K562 (cell line): Measurements from ENCODE around the gene TM9SF4. TPM values are rescaled to one million over a fixed set of nuclear protein-coding genes. Genes with fewer than 3 reads are reported as not detected.

Experiments used
- ATAC-seq: fragments of 200-7000 bp; cut with Tn5 transposase; 3 replicates; pipeline ENCODE4 v1.9.1; 2020; ENCODE audit warnings: moderate library complexity
- BruUV-seq: library from RNA; stranded (reverse); fragments of 400-500 nt; replicated peaks from 2 replicates; lab custom pipeline; 2021; lab: Mats Ljungman, UMichigan
- CTCF ChIA-PET: fragments of 300-600 bp; formaldehyde crosslinking; extraction: SDS; loops from one replicate; lab custom pipeline; 2021; ENCODE audit warnings: low intra/inter-chr PET ratio; lab: Yijun Ruan, JAX
- POLR2A ChIA-PET: fragments of 300-600, 350-650 bp; sonication (Branson Sonifier 250); formaldehyde crosslinking; extraction: SDS; loops from one replicate; lab custom pipeline; 2021; ENCODE audit warnings: antibody characterized with exemption, inconsistent platforms; lab: Yijun Ruan, JAX
- DNase-seq, 4 experiments: peaks; one replicate each; pipeline versions ENCODE4 v3.0.0 to v3.0.0-alpha.2; 2011 to 2018; ENCODE audit warnings: low spot score in 3 of 4, mixed read lengths in 3 of 4; ENCODE audit errors: extremely low read depth in 1 of 4
- FAIRE-seq: peaks from 2 replicates; lab custom pipeline; 2011; peaks lifted over from hg19 to GRCh38; lab: Jason Lieb, UNC
- H2AFZ ChIP-seq: 2 replicates; pipeline ENCODE4 v1.6.0; 2011; ENCODE audit warnings: low read depth, low read length, control low read depth, inconsistent platforms
- H3K27ac ChIP-seq: fragments of 200-600 bp; 3 replicates; pipeline ENCODE4 v1.8.0; 2011; ENCODE audit warnings: low read depth, mild to moderate bottlenecking, control low read depth, inconsistent platforms, low read length, moderate library complexity, mixed read lengths; ENCODE audit errors: extremely low read depth
- H3K27me3 ChIP-seq, 2 experiments: fragments of 300-600 bp in 1 of 2; 2 replicates in 1 of 2; 3 replicates in 1 of 2; pipeline versions ENCODE4 v1.6.0 to v1.8.0; 2011; ENCODE audit warnings: inconsistent platforms in 2 of 2, low read length in 2 of 2, mild to moderate bottlenecking in 1 of 2, mixed read lengths in 1 of 2, moderate library complexity in 1 of 2; ENCODE audit not compliant: control insufficient read depth in 2 of 2, insufficient read depth in 2 of 2
- H3K36me3 ChIP-seq: fragments of 300-600 bp; 3 replicates; pipeline ENCODE4 v1.8.0; 2011; ENCODE audit warnings: mild to moderate bottlenecking, low read length, inconsistent platforms; ENCODE audit not compliant: control insufficient read depth, insufficient read depth
- H3K4me1 ChIP-seq, 2 experiments: fragments of 200-600 bp in 1 of 2; replicated peaks in 1 of 2; 2 replicates in 1 of 2; 3 replicates in 1 of 2; pipeline versions ENCODE4 v1.5.1 to v1.8.0; 2011; ENCODE audit warnings: inconsistent platforms in 2 of 2, low read length in 2 of 2, mild to moderate bottlenecking in 1 of 2, mixed read lengths in 1 of 2, moderate library complexity in 1 of 2; ENCODE audit not compliant: control insufficient read depth in 2 of 2, insufficient read depth in 2 of 2
- H3K4me2 ChIP-seq: 2 replicates; pipeline ENCODE4 v1.6.1; 2011; ENCODE audit warnings: low read length, control low read depth, inconsistent platforms, mixed read lengths; ENCODE audit not compliant: insufficient read depth
- H3K4me3 ChIP-seq: fragments of 200-600 bp; sonication (generic), shearing (Covaris generic); 2 replicates; pipeline ENCODE4 v1.5.1; 2016; ENCODE audit warnings: control low read depth, inconsistent platforms
- H3K79me2 ChIP-seq: fragments of 200-600 bp; 3 replicates; pipeline ENCODE4 v1.8.0; 2011; ENCODE audit warnings: low read length, inconsistent platforms; ENCODE audit not compliant: control insufficient read depth, insufficient read depth
- H3K9ac ChIP-seq, 2 experiments: 2 replicates each; pipeline versions ENCODE4 v1.6.0 to v1.6.1; 2011; ENCODE audit warnings: low read depth in 2 of 2, low read length in 2 of 2, control low read depth in 1 of 2, inconsistent platforms in 1 of 2, mild to moderate bottlenecking in 1 of 2, mixed read lengths in 1 of 2; ENCODE audit not compliant: insufficient read depth in 1 of 2
- H3K9me1 ChIP-seq: one replicate; pipeline ENCODE4 v1.6.0; 2011; ENCODE audit warnings: inconsistent platforms, mild to moderate bottlenecking, low read length, moderate library complexity; ENCODE audit not compliant: control insufficient read depth, insufficient read depth
- H3K9me3 ChIP-seq: replicated peaks from 2 replicates; pipeline ENCODE4 v1.5.1; 2011; ENCODE audit warnings: low read depth, low read length, inconsistent platforms; ENCODE audit not compliant: control insufficient read depth, insufficient read depth
- H4K20me1 ChIP-seq: replicated peaks from 2 replicates; pipeline ENCODE4 v1.6.1; 2011; ENCODE audit warnings: low read length, inconsistent platforms, mixed read lengths; ENCODE audit not compliant: control insufficient read depth, insufficient read depth
- ATF4 ChIP-seq: fragments of 450-650 bp; formaldehyde crosslinking; IDR thresholded peaks from 2 replicates; pipeline ENCODE4 v1.4.0; 2022; ENCODE audit warnings: mild to moderate bottlenecking, moderate library complexity
- CXXC5 ChIP-seq: fragments of 250-450 bp; sonication (Bioruptor Pico); IDR thresholded peaks from 2 replicates; pipeline ENCODE4 v1.8.0; 2022; ENCODE audit warnings: inconsistent platforms, mild to moderate bottlenecking, moderate library complexity
- GTF2E2 ChIP-seq: fragments of 200-800 bp; sonication (Bioruptor generic); IDR thresholded peaks from 2 replicates; pipeline ENCODE4 v1.6.1; 2016; ENCODE audit warnings: missing genetic modification characterization, missing compliant biosample characterization
- KAT7 ChIP-seq: sonication (generic); formaldehyde crosslinking; IDR thresholded peaks from 2 replicates; pipeline ENCODE4 v1.8.0; 2022; ENCODE audit warnings: missing genetic modification reagents, mild to moderate bottlenecking, borderline replicate concordance
- MAX ChIP-seq: sonication (generic); formaldehyde crosslinking; IDR thresholded peaks from 2 replicates; pipeline ENCODE4 v1.9.0; 2022; ENCODE audit warnings: mild to moderate bottlenecking, missing genetic modification reagents
- MIER1 ChIP-seq: fragments of 450-650 bp; IDR thresholded peaks from 2 replicates; pipeline ENCODE4 v1.6.1; 2016; ENCODE audit warnings: antibody characterized with exemption, mild to moderate bottlenecking, low read depth
- NCOA4 ChIP-seq: fragments of 450-650 bp; IDR thresholded peaks from 2 replicates; pipeline ENCODE4 v1.6.1; 2018; ENCODE audit warnings: mild to moderate bottlenecking; ENCODE audit not compliant: partially characterized antibody
- NFATC3 ChIP-seq: fragments of 450-650 bp; IDR thresholded peaks from 2 replicates; pipeline ENCODE4 v1.6.1; 2017; ENCODE audit warnings: mild to moderate bottlenecking
- SIX5 ChIP-seq, 2 experiments: IDR thresholded peaks; 2 replicates each; pipeline ENCODE4 v1.6.1; 2011; ENCODE audit warnings: low read length in 2 of 2, borderline replicate concordance in 1 of 2, low read depth in 1 of 2, mild to moderate bottlenecking in 1 of 2, moderate library complexity in 1 of 2; ENCODE audit not compliant: insufficient read depth in 1 of 2
- SNIP1 ChIP-seq: fragments of 450-650 bp; IDR thresholded peaks from 2 replicates; pipeline ENCODE4 v1.7.1; 2017; ENCODE audit warnings: low read depth, mild to moderate bottlenecking
- YBX1 ChIP-seq: fragments of 450-650 bp; IDR thresholded peaks from 2 replicates; pipeline ENCODE4 v1.7.1; 2016; ENCODE audit warnings: mild to moderate bottlenecking
- ZKSCAN1 ChIP-seq: fragments of 150-350 bp; IDR thresholded peaks from 2 replicates; pipeline ENCODE4 v1.6.1; 2016; ENCODE audit warnings: low read depth, low read length
- ZNF232 ChIP-seq: sonication (generic); formaldehyde crosslinking; IDR thresholded peaks from 2 replicates; pipeline ENCODE4 v1.8.0; 2022; ENCODE audit warnings: mild to moderate bottlenecking, missing genetic modification reagents
- ZNF316 ChIP-seq: fragments of 450-650 bp; IDR thresholded peaks from 2 replicates; pipeline ENCODE4 v1.6.1; 2016
- ZNF518B ChIP-seq: fragments of 250-450 bp; sonication (Bioruptor Pico); IDR thresholded peaks from 2 replicates; pipeline ENCODE4 v1.5.0; 2021; ENCODE audit warnings: mild to moderate bottlenecking, moderate library complexity
- ZNF717 ChIP-seq: fragments of 250-450 bp; sonication (Bioruptor Pico); IDR thresholded peaks from 2 replicates; pipeline ENCODE4 v1.5.0; 2021
- WGBS: fragments of 100-300 bp; shearing (Covaris generic); methylation state at CpG from one replicate; pipeline ENCODE4 v1.1.6; 2016; ENCODE audit warnings: low coverage, mixed read lengths; ENCODE audit not compliant: insufficient coverage; ENCODE audit errors: missing lambda C conversion rate; 5-methylcytosine and 5-hydroxymethylcytosine counted together
- in situ Hi-C: fragments of 300-500 bp; cut with MboI; formaldehyde crosslinking; loops from 4 replicates; pipeline ENCODE4 v1.15.0; 2018; ENCODE audit warnings: inconsistent platforms, mixed read lengths
- intact Hi-C: fragments of 100-400 bp; cut with micrococcal nuclease; formaldehyde crosslinking; loops from 2 replicates; pipeline ENCODE4 v1.14.2; 2022
- polyA plus RNA-seq, 8 experiments: library from polyadenylated mRNA; depleted of rRNA in 4 of 8; stranded (reverse) in 5 of 8; unstranded in 3 of 8; fragments of >200 nt; fragmentation: Nextera tagmentation in 2 of 8; fragmentation: Illumina TruSeq in 1 of 8; extraction: Ambion mirVana in 2 of 8; extraction: Trizol in 1 of 8; gene quantifications; 2 replicates each; pipeline versions ENCODE4 v1.2.1 to v1.2.3, GENCODE V29; 2011 to 2014; ENCODE audit warnings: inconsistent platforms in 1 of 8, missing spikeins in 1 of 8
- total RNA-seq, 7 experiments: library from RNA; depleted of rRNA in 6 of 7; stranded (reverse); fragments of >200 nt in 6 of 7; fragmentation: Illumina TruSeq in 2 of 7; extraction: Trizol in 2 of 7; gene quantifications; 2 replicates each; pipeline versions ENCODE4 v1.2.1 to v1.2.3, GENCODE V29; 2011 to 2021; ENCODE audit warnings: low replicate concordance in 1 of 7

The TM9SF4 gene
- total and polyA plus RNA-seq, 9 of the 15 experiments (the other 6 are each of a cell fraction or from before 2014, with no cell fraction given): 14.5 to 46.3 (median 26.9) TPM

DNA sequence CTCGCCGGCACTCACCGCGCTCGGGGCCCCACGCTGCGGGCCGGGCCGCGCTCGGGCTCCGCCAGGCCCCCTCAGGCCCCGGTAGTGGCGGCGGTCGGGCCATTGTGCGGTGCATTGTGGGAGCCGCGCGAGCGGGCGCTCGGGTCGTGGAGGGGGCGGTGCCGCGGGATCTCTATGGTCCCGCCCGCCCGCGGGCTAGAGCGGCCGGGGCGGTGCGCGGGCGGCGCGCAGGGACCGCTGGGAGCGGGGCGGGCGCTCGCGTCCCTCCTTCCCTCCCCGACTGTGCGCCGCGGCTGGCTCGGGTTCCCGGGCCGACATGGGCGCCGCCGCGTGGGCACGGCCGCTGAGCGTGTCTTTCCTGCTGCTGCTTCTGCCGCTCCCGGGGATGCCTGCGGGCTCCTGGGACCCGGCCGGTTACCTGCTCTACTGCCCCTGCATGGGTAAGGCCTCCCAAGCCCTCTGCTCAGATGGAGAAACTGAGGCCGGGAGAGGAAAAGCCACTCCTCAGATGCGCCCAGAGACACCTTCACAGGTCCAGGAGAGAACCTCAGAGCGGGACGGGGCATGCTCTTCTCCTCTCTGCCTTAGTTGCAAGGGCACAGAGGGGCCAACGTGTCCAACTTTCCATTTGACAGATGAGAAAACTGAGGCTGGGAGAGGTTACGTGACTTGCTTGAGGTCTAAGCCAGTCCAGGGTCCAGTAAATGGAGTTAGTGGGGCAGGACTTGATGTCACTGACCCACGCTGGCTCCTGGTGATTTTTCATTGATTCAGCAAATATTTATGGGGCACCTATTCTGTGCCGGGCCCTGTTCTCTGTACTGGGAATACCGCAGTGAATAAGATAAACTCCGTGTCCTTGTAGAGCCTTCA, 98.3 kb downstream of the TM9SF4 start, which contains the start of the genes PLAGL2 and POFUT1:
Gene PLAGL2 (minus strand): TSS at position 118 of the 873 bp plus-strand sequence. CDS start 5,565 bp downstream, outside the sequence.
Gene POFUT1 (plus strand): TSS at position 255 of the 873 bp plus-strand sequence. CDS start 62 bp downstream, at position 317.
- intact Hi-C loops: loop anchor here (10.0 kb wide), 1 partner anchor 147 kb away; the partner anchor contains the start of gene ASXL1
- Histone ChIP-seq H4K20me1 (peaks cover 10% of the 10 kb centered on the region; the same call in 1 of the 2 replicates), H3K9me3 (no peaks in the 10 kb centered on the region), H2AFZ (peak within 1 kb of the TSS; percentile 93), H3K27ac (peak within 1 kb of the TSS; percentile 91), H3K27me3 (no peaks in the 10 kb centered on the region), H3K9ac (peak within 1 kb of the TSS; percentile 98 to 99), H3K79me2 (peaks cover 82% of the 10 kb centered on the region), H3K4me3 (peak within 1 kb of the TSS; percentile 99), H3K4me2 (peak within 1 kb of the TSS; percentile 98), H3K9me1 (no peaks in the 10 kb centered on the region), H3K36me3 (peaks cover 69% of the 10 kb centered on the region), H3K4me1 (peaks cover 18 to 39% of the 10 kb centered on the region in 2 experiments)
- CTCF ChIA-PET: interaction anchor here (1.0 kb wide), 1 partner anchor 52 kb away, joined by 3 read pairs; no protein-coding TSS in a partner anchor
- TSS peak; percentile 69 for BruUV-seq
- in situ Hi-C loops: no loop called here
- POLR2A ChIA-PET: interaction anchor here (0.5 to 1.6 kb wide), 3 partner anchors 11 to 73 kb away, joined by 3 to 6 read pairs (median 3); no protein-coding TSS in a partner anchor
- FAIRE-seq (no peak), ATAC-seq (peak; percentile 94), DNase-seq (peak; percentile 92 to 98 (median 98))
- 1% methylated on average over 33 of the region's 74 CpGs for WGBS
- TF ChIP-seq MAX (CRISPR knock-in tag): no peak; the same call in 1 of the 2 replicates
- TF ChIP-seq ZNF518B: no peak
- peak; percentile 86 for TF ChIP-seq ZNF316
- TF ChIP-seq ZKSCAN1: no peak
- TF ChIP-seq NFATC3: no peak
- TF ChIP-seq SNIP1: no peak
- peak; percentile 15 to 20; a peak in 1 of 4 replicates for TF ChIP-seq SIX5 (IDR thresholded peaks at IDR 0.05; ENCODE audit: borderline replicate concordance in 1 of 2, insufficient read depth in 1 of 2, low read depth in 1 of 2, low read length in 2 of 2)
- TF ChIP-seq NCOA4: no peak
- TF ChIP-seq KAT7 (CRISPR knock-in tag): peak; percentile 63; the same call in 1 of the 2 replicates
- TF ChIP-seq GTF2E2 (tag): peak; percentile 58; the same call in 1 of the 2 replicates
- TF ChIP-seq YBX1: no peak
- no peak for TF ChIP-seq MIER1
- TF ChIP-seq ZNF232: no peak
- TF ChIP-seq CXXC5 (CRISPR knock-in tag): peak; percentile 94
- no peak for TF ChIP-seq ATF4 (CRISPR knock-in tag)
- TF ChIP-seq ZNF717 (CRISPR knock-in tag): no peak
